ENCODE results near the gene RMND5B. TPM values are rescaled to one million over a fixed set of nuclear protein-coding genes. Genes with fewer than 3 reads are reported as not detected.

The RMND5B gene
- total and polyA plus RNA-seq, 10 of the 15 experiments (the other 5 are each of a cell fraction or from before 2014, with no cell fraction given), result 1.6 to 50.7 (median 30.9) TPM

GRCh38 chr5:178149199-178149932 is 18.6 kb downstream of the RMND5B start:
- no peak overlapping the region for H3K4me2 ChIP-seq (ENCODE audit: control insufficient read depth, insufficient read depth)
- peaks cover 31 to 34% of the 10 kb centered on the region in 2 experiments for H3K36me3 ChIP-seq (ENCODE audit: control insufficient read depth in 2 of 2, insufficient read depth in 2 of 2, low read length in 1 of 2)
- peaks cover 18% of the 10 kb centered on the region for H3K4me1 ChIP-seq (ENCODE audit: control insufficient read depth, insufficient read depth, low read length)
- no peak overlapping the region for H3K4me3 ChIP-seq
- no peaks in the 10 kb centered on the region for H4K20me1 ChIP-seq (ENCODE audit: control insufficient read depth, insufficient read depth)
- intact Hi-C loops (cut with micrococcal nuclease; ENCODE audit: unreplicated experiment) (no loop called here), in situ Hi-C loops (cut with MboI) (loop anchor here (5.0 kb wide), 1 partner anchor 72 kb away; no protein-coding TSS in a partner anchor)
- no peak overlapping the region for H2AFZ ChIP-seq (ENCODE audit: control insufficient read depth, low read depth, low read length)
- 88% methylated on average over 11 of the region's 11 CpGs for WGBS (ENCODE audit: insufficient coverage, insufficient replicate concordance, low lambda C conversion rate, missing lambda C conversion rate)
- no peaks in the 10 kb centered on the region for H3K27me3 ChIP-seq (replicated peaks in 1 of 2; ENCODE audit: control insufficient read depth in 2 of 2, insufficient read depth in 2 of 2, low read length in 1 of 2)
- H3K9ac ChIP-seq (ENCODE audit: control insufficient read depth, insufficient read depth, low read length), result no peak overlapping the region
- no peak for FAIRE-seq
- ATAC-seq, result no peak
- ChIA-PET RAD21 (ENCODE audit: unreplicated experiment) (interaction anchor here (1.3 to 1.6 kb wide), 2 partner anchors 28 to 74 kb away, joined by 4 read pairs; no protein-coding TSS in a partner anchor), SMC1A (ENCODE audit: uncharacterized antibody, unreplicated experiment) (interaction anchor here (2.1 to 2.3 kb wide), 2 partner anchors 18 to 74 kb away, joined by 7 to 14 read pairs; partner anchors contain the start of gene RMND5B), POLR2A (interaction anchor here (1.0 kb wide), 2 partner anchors 14 to 19 kb away, joined by 3 read pairs; no protein-coding TSS in a partner anchor), CTCF (interaction anchor here (0.9 to 13.8 kb wide), 3 partner anchors 28 to 78 kb away, joined by 4 to 183 read pairs (median 8); no protein-coding TSS in a partner anchor)
- no peaks in the 10 kb centered on the region for H3K9me3 ChIP-seq (replicated peaks; ENCODE audit: control insufficient read depth, insufficient read depth, low read length)
- peaks cover 15% of the 10 kb centered on the region for H3K79me2 ChIP-seq (ENCODE audit: control insufficient read depth, insufficient read depth, low read length)
- TF ChIP-seq POLR2A (IDR thresholded peaks at IDR 0.05; ENCODE audit: low read depth, low read length) (0 out of 2 replicates have a peak, but pooled peaks have one; percentile 45), E2F8 (IDR thresholded peaks at IDR 0.05; ENCODE audit: low read depth, partially characterized antibody) (no peak), RBBP5 (conservative IDR thresholded peaks at IDR 0.05) (no peak)
- no peak for DNase-seq (ENCODE audit: low read depth, low spot score)
- BruUV-seq (replicated peaks), result no TSS peak
- H3K27ac ChIP-seq (ENCODE audit: control insufficient read depth, insufficient read depth), result no peak overlapping the region

Measured in GM12878 (cell line).